ENCODE data around the gene FRRS1. TPM values are rescaled to one million over a fixed set of nuclear protein-coding genes. Genes with fewer than 3 reads are reported as not detected.

The FRRS1 gene
- total RNA-seq, 1 experiment from 2014 or later: 11.1 TPM

DNA sequence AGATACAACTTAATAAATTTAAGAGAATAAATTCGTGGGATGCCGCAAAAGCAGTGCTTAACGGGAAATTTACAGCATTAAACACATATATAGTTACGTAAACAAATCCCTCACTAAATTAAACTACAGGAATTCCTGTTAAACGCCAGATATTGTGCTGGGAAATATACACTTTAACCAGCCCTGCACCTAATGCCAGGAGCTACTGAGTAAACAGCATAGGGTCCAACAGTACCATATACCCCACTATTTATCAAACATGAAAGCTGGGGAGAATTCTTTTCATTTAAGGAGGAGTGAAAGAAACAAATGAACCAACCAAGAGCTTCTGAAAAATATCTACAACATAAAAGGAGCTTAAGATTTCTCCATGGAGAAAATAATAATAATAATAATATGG lies 11.7 kb downstream of the FRRS1 start:
- H3K27ac Mint-ChIP-seq (ENCODE audit: unreplicated experiment): no peak overlapping the region
- no peaks in the 10 kb centered on the region for H3K36me3 ChIP-seq (ENCODE audit: control insufficient read depth, insufficient read depth, low read length)
- DNase-seq: no peak
- H3K4me1 ChIP-seq: 0 out of 2 replicates have a peak, but pooled peaks cover 5% of the 10 kb centered on the region
- intact Hi-C loops (cut with micrococcal nuclease; ENCODE audit: unreplicated experiment): loop anchor here (1.0 kb wide), 1 partner anchor 47 kb away; no protein-coding TSS in a partner anchor
- peaks cover 8% of the 10 kb centered on the region for H3K36me3 Mint-ChIP-seq (ENCODE audit: insufficient read depth, unreplicated experiment)
- no TSS peak for BruUV-seq (replicated peaks)
- H3K9me3 Mint-ChIP-seq (ENCODE audit: unreplicated experiment): peaks cover 10% of the 10 kb centered on the region
- no peak overlapping the region for H3K4me3 Mint-ChIP-seq (ENCODE audit: unreplicated experiment)
- ChIA-PET POLR2A (no interaction called here), CTCF (no interaction called here)
- peaks cover 13% of the 10 kb centered on the region for H3K4me1 Mint-ChIP-seq (ENCODE audit: low read depth, unreplicated experiment)
- H3K9me3 ChIP-seq: no peaks in the 10 kb centered on the region; the same call in 1 of the 2 replicates
- no peaks in the 10 kb centered on the region for H3K27me3 ChIP-seq (replicated peaks; ENCODE audit: control insufficient read depth, insufficient read depth, low read length)
- H3K27me3 Mint-ChIP-seq (ENCODE audit: insufficient read depth, unreplicated experiment): no peaks in the 10 kb centered on the region
- TF ChIP-seq CTCF (IDR thresholded peaks at IDR 0.05; ENCODE audit: insufficient read depth in 1 of 2, low read depth in 1 of 2, low read length in 1 of 2, severe bottlenecking in 1 of 2, unreplicated experiment in 1 of 2): no peak
- no peak overlapping the region for H3K4me3 ChIP-seq (ENCODE audit: low read depth, low read length)

- H3K27me3 ChIP-seq (replicated peaks; ENCODE audit: control insufficient read depth, insufficient read depth, low read length): no peaks in the 10 kb centered on the region
- TF ChIP-seq CTCF (IDR thresholded peaks at IDR 0.05; ENCODE audit: insufficient read depth in 1 of 2, low read depth in 1 of 2, low read length in 1 of 2, severe bottlenecking in 1 of 2, unreplicated experiment in 1 of 2): no peak
- no peak overlapping the region for H3K4me3 ChIP-seq (ENCODE audit: low read depth, low read length)
- H3K4me1 ChIP-seq: 0 out of 2 replicates have a peak, but pooled peaks cover 5% of the 10 kb centered on the region
- Mint-ChIP-seq H3K36me3 (ENCODE audit: insufficient read depth, unreplicated experiment) (peaks cover 2% of the 10 kb centered on the region), H3K4me1 (ENCODE audit: low read depth, unreplicated experiment) (peaks cover 7% of the 10 kb centered on the region), H3K27me3 (ENCODE audit: insufficient read depth, unreplicated experiment) (no peaks in the 10 kb centered on the region), H3K4me3 (ENCODE audit: unreplicated experiment) (no peak overlapping the region), H3K9me3 (ENCODE audit: unreplicated experiment) (peaks cover 5% of the 10 kb centered on the region), H3K27ac (ENCODE audit: unreplicated experiment) (no peak overlapping the region)
- CTCF ChIA-PET: no interaction called here
- POLR2A ChIA-PET: no interaction called here
- no peak for DNase-seq
- intact Hi-C loops (cut with micrococcal nuclease; ENCODE audit: unreplicated experiment): loop anchor here (1.0 kb wide), 1 partner anchor 47 kb away; no protein-coding TSS in a partner anchor
- H3K36me3 ChIP-seq (ENCODE audit: control insufficient read depth, insufficient read depth, low read length): no peaks in the 10 kb centered on the region
- BruUV-seq (replicated peaks): no TSS peak
- no peaks in the 10 kb centered on the region; the same call in 1 of the 2 replicates for H3K9me3 ChIP-seq
Measured at GRCh38 chr1:99754055-99754626, 12.3 kb downstream of the FRRS1 start.

DNA sequence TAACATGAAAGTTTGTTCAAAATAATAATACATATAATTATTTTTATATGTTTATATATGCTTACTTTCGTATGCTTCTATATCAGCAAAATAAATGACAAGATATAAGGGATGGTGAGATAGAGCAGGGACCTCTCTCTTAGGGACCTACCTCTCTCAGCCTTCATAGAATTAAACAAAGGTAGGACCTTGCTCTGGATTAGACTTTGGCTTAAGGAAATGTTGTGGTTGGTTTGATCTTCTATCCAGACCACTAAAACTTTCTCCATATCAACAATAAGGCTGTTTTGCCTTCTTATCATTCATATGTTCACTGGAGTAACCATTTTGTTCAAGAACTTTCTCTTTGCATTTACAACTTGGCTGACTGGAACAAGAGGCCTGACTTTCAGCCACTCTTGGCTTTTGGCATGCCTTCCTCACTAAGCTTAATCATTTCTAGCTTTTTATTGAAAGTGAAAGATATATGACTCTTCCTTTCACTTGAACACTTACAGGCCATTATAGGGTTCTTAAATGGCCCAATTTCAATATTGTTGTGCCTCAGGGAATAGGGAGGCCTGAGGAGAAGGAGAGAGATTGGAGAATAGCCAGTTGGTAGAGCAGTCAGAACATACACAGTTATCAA lies 14.4 kb downstream of the FRRS1 start:
- Histone ChIP-seq H3K4me1 (no peaks in the 10 kb centered on the region), H3K4me3 (ENCODE audit: low read depth, low read length) (no peak overlapping the region), H3K9me3 (no peaks in the 10 kb centered on the region), H3K27me3 (replicated peaks; ENCODE audit: control insufficient read depth, insufficient read depth, low read length) (no peaks in the 10 kb centered on the region), H3K36me3 (ENCODE audit: control insufficient read depth, insufficient read depth, low read length) (no peaks in the 10 kb centered on the region)
- CTCF ChIA-PET: no interaction called here
- no TSS peak for BruUV-seq (replicated peaks)
- no peaks in the 10 kb centered on the region for H3K9me3 Mint-ChIP-seq (ENCODE audit: unreplicated experiment)
- POLR2A ChIA-PET: no interaction called here
- H3K4me1 Mint-ChIP-seq (ENCODE audit: low read depth, unreplicated experiment): no peaks in the 10 kb centered on the region
- H3K27ac Mint-ChIP-seq (ENCODE audit: unreplicated experiment): no peak overlapping the region
- H3K4me3 Mint-ChIP-seq (ENCODE audit: unreplicated experiment): no peak overlapping the region
- H3K27me3 Mint-ChIP-seq (ENCODE audit: insufficient read depth, unreplicated experiment): no peaks in the 10 kb centered on the region
- H3K36me3 Mint-ChIP-seq (ENCODE audit: insufficient read depth, unreplicated experiment): no peaks in the 10 kb centered on the region
- TF ChIP-seq CTCF (IDR thresholded peaks at IDR 0.05; ENCODE audit: insufficient read depth in 1 of 2, low read depth in 1 of 2, low read length in 1 of 2, severe bottlenecking in 1 of 2, unreplicated experiment in 1 of 2): no peak
- intact Hi-C loops (cut with micrococcal nuclease; ENCODE audit: unreplicated experiment): no loop called here
- no peak for DNase-seq

All from Caco-2 (cell line).